Skin of body (tissue), 2 donors: ENCODE data around the gene LIF. TPM values are rescaled to one million over a fixed set of nuclear protein-coding genes. Genes with fewer than 3 reads are reported as not detected.
"Not testable (repeated sequence)": the region's sequence is repeated elsewhere in the genome, so short reads cannot be mapped to it uniquely, and the experiment has no call there.

Source experiments
- DNase-seq: peaks from one replicate; lab custom pipeline; 2025; lab: John Stamatoyannopoulos, UW
- total RNA-seq: library from RNA; depleted of rRNA; stranded (reverse); fragments of >200 nt; gene quantifications from one replicate; pipeline ENCODE4 v1.2.3, GENCODE V29; 2014

The LIF gene
- total RNA-seq, 1 donor from 2014 or later: 1.9 TPM

GRCh38 chr22:30227438-30228228 is 18.9 kb downstream of the LIF start:
- DNase-seq: no peak

- no peak for DNase-seq
These were observed 20.2 kb downstream of the LIF start for GRCh38 chr22:30226192-30226832.

- DNase-seq: no peak
These were observed 21.2 kb downstream of the LIF start for GRCh38 chr22:30225220-30225927.

- DNase-seq: no peak
These were observed 22.2 kb downstream of the LIF start for GRCh38 chr22:30224161-30224857.

- DNase-seq: no peak
These were observed 23.3 kb downstream of the LIF start for GRCh38 chr22:30223303-30223702.

GRCh38 chr22:30222321-30222720 is 24.2 kb downstream of the LIF start:
- DNase-seq: no peak

- DNase-seq: no peak
These were observed 25.2 kb downstream of the LIF start for GRCh38 chr22:30221121-30221992.

GRCh38 chr22:30220338-30221012 is 26.1 kb downstream of the LIF start:
- no peak for DNase-seq

GRCh38 chr22:30219668-30220278 is 26.8 kb downstream of the LIF start:
- DNase-seq: no peak

GRCh38 chr22:30219049-30219654 is 27.4 kb downstream of the LIF start:
- DNase-seq: peak; percentile 33

GRCh38 chr22:30217698-30218560 is 28.6 kb downstream of the LIF start:
- DNase-seq: no peak

GRCh38 chr22:30216710-30217109 is 29.8 kb downstream of the LIF start:
- DNase-seq: no peak

- not testable (repeated sequence) for DNase-seq
These were observed 30.3 kb downstream of the LIF start for GRCh38 chr22:30216272-30216671.

- no peak for DNase-seq
These were observed 31.7 kb downstream of the LIF start for GRCh38 chr22:30214703-30215407.

GRCh38 chr22:30212996-30213441 is 33.5 kb downstream of the LIF start:
- DNase-seq: no peak

GRCh38 chr22:30212363-30212995 is 34.1 kb downstream of the LIF start:
- DNase-seq: no peak
